Liver (tissue), 3 donors: ENCODE data around the gene SP100.

Source experiments
- EGR1 ChIP-seq, 2 donors: IDR thresholded peaks; 2 replicates each; pipeline ENCODE4 v1.6.1; 2016 to 2018; ENCODE audit warnings: antibody characterized with exemption in 2 of 2, low read depth in 2 of 2
- GABPA ChIP-seq, 2 donors: IDR thresholded peaks in 1 of 2; conservative IDR thresholded peaks in 1 of 2; 2 replicates each; pipeline ENCODE4 v1.6.1; 2016; ENCODE audit warnings: antibody characterized with exemption in 2 of 2, mild to moderate bottlenecking in 1 of 2, moderate library complexity in 1 of 2
- NR2F2 ChIP-seq: IDR thresholded peaks from 2 replicates; pipeline ENCODE4 v1.6.1; 2016; ENCODE audit warnings: antibody characterized with exemption
- YY1 ChIP-seq: IDR thresholded peaks from 2 replicates; pipeline ENCODE4 v1.6.1; 2016; ENCODE audit warnings: antibody characterized with exemption, mild to moderate bottlenecking
- ZBTB33 ChIP-seq: IDR thresholded peaks from 2 replicates; pipeline ENCODE4 v1.6.1; 2016; ENCODE audit warnings: antibody characterized with exemption
- TF ChIP-seq, protein P1 (sequence below): IDR thresholded peaks from 2 replicates; pipeline ENCODE4 v1.6.1; 2016; ENCODE audit warnings: antibody characterized with exemption, mild to moderate bottlenecking
- TF ChIP-seq, protein P2 (sequence below): fragments of 150-350 bp; IDR thresholded peaks from 2 replicates; pipeline ENCODE4 v1.5.1; 2017; ENCODE audit warnings: improper control_type of control experiment, low read depth, low read length; ENCODE audit not compliant: missing input control
- donor health status: healthy.
- donor health status: healthy.

DNA sequence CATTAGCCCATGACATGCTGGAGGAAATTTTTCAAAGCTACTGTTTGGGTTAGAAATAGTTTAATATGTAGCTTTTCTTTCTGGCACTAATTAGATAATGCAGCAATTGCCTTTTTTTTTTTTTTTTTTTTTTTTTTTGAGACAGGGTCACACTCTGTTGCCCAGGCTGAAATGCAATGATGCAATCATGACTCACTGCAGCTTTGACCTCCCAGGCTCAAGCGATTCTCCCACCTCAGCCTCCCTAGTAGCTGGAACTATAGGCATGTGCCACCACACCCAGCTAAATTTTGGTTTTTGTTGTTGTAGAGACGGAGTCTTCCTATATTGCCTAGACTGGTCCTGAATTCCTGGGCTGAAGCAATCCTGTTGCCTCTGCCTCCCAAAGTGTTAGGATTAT is 136.2 kb downstream of the SP100 start:
- no peak for TF ChIP-seq EGR1 (IDR thresholded peaks at IDR 0.05; ENCODE audit: low read depth in 2 of 2)
- TF ChIP-seq, protein P1, sequence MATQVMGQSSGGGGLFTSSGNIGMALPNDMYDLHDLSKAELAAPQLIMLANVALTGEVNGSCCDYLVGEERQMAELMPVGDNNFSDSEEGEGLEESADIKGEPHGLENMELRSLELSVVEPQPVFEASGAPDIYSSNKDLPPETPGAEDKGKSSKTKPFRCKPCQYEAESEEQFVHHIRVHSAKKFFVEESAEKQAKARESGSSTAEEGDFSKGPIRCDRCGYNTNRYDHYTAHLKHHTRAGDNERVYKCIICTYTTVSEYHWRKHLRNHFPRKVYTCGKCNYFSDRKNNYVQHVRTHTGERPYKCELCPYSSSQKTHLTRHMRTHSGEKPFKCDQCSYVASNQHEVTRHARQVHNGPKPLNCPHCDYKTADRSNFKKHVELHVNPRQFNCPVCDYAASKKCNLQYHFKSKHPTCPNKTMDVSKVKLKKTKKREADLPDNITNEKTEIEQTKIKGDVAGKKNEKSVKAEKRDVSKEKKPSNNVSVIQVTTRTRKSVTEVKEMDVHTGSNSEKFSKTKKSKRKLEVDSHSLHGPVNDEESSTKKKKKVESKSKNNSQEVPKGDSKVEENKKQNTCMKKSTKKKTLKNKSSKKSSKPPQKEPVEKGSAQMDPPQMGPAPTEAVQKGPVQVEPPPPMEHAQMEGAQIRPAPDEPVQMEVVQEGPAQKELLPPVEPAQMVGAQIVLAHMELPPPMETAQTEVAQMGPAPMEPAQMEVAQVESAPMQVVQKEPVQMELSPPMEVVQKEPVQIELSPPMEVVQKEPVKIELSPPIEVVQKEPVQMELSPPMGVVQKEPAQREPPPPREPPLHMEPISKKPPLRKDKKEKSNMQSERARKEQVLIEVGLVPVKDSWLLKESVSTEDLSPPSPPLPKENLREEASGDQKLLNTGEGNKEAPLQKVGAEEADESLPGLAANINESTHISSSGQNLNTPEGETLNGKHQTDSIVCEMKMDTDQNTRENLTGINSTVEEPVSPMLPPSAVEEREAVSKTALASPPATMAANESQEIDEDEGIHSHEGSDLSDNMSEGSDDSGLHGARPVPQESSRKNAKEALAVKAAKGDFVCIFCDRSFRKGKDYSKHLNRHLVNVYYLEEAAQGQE, result no peak
- TF ChIP-seq, protein P2, sequence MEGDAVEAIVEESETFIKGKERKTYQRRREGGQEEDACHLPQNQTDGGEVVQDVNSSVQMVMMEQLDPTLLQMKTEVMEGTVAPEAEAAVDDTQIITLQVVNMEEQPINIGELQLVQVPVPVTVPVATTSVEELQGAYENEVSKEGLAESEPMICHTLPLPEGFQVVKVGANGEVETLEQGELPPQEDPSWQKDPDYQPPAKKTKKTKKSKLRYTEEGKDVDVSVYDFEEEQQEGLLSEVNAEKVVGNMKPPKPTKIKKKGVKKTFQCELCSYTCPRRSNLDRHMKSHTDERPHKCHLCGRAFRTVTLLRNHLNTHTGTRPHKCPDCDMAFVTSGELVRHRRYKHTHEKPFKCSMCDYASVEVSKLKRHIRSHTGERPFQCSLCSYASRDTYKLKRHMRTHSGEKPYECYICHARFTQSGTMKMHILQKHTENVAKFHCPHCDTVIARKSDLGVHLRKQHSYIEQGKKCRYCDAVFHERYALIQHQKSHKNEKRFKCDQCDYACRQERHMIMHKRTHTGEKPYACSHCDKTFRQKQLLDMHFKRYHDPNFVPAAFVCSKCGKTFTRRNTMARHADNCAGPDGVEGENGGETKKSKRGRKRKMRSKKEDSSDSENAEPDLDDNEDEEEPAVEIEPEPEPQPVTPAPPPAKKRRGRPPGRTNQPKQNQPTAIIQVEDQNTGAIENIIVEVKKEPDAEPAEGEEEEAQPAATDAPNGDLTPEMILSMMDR, result no peak
- no peak for TF ChIP-seq YY1
- TF ChIP-seq ZBTB33, result no peak
- TF ChIP-seq GABPA (IDR thresholded peaks at IDR 0.05 in 1 of 2, conservative IDR thresholded peaks at IDR 0.05 in 1 of 2), result no peak
- TF ChIP-seq NR2F2, result no peak
